A549 (cell line): ENCODE data around the gene CEP112. TPM values are rescaled to one million over a fixed set of nuclear protein-coding genes. Genes with fewer than 3 reads are reported as not detected.
"Not testable (repeated sequence)": the region's sequence is repeated elsewhere in the genome, so short reads cannot be mapped to it uniquely, and the experiment has no call there.

ENCODE experiments used
- ATAC-seq, 2 experiments: fragments of 200-7000 bp in 1 of 2; fragments of >200 bp in 1 of 2; cut with Nextera tagmentation in 1 of 2; cut with Tn5 transposase in 1 of 2; 3 replicates each; pipeline versions ENCODE4 v1.8.0 to v1.9.1; 2018 to 2020; ENCODE audit warnings: mild to moderate bottlenecking in 1 of 2, moderate library complexity in 1 of 2
- CTCF ChIA-PET: fragments of 300-600 bp; sonication (Branson Sonifier 250); formaldehyde crosslinking; extraction: SDS; loops from one replicate; lab custom pipeline; 2021; ENCODE audit warnings: antibody characterized with exemption, inconsistent platforms; lab: Yijun Ruan, JAX
- POLR2A ChIA-PET: fragments of 350-600 bp; formaldehyde crosslinking; extraction: SDS; loops from one replicate; lab custom pipeline; 2021; ENCODE audit warnings: antibody characterized with exemption, inconsistent platforms; lab: Yijun Ruan, JAX
- DNase-seq, 2 experiments: peaks; one replicate each; pipeline versions ENCODE4 v3.0.0 to v3.0.0-alpha.2; 2011 to 2016; ENCODE audit warnings: low read depth in 1 of 2, low spot score in 1 of 2
- FAIRE-seq: peaks from 2 replicates; lab custom pipeline; 2011; peaks lifted over from hg19 to GRCh38; lab: Jason Lieb, UNC
- H3K27ac ChIP-seq, 2 experiments: fragments of >200 bp; sonication (Bioruptor Twin); formaldehyde crosslinking; 3 replicates each; pipeline ENCODE4 v1.5.1; 2016 to 2017
- H3K4me1 ChIP-seq: fragments of >200 bp; sonication (Bioruptor Twin); formaldehyde crosslinking; 3 replicates; pipeline ENCODE4 v1.6.1; 2016
- H3K4me2 ChIP-seq: fragments of >200 bp; sonication (Bioruptor Twin); formaldehyde crosslinking; 3 replicates; pipeline ENCODE4 v1.6.1; 2016
- H3K4me3 ChIP-seq: fragments of >200 bp; sonication (Bioruptor Twin); formaldehyde crosslinking; 3 replicates; pipeline ENCODE4 v1.5.1; 2016
- H3K9me3 ChIP-seq: fragments of >200 bp; sonication (Bioruptor Twin); formaldehyde crosslinking; 3 replicates; pipeline ENCODE4 v1.6.1; 2016
- CBX2 ChIP-seq: fragments of 200-600 bp; sonication (generic); IDR thresholded peaks from 2 replicates; pipeline ENCODE4 v1.6.1; 2016; ENCODE audit warnings: low read depth, mild to moderate bottlenecking, borderline replicate concordance
- CEBPB ChIP-seq, 2 experiments: fragments of >200 bp in 1 of 2; sonication (Bioruptor Twin) in 1 of 2; formaldehyde crosslinking in 1 of 2; IDR thresholded peaks; 2 replicates each; pipeline ENCODE4 v1.6.1; 2012 to 2016
- CHD2 ChIP-seq: fragments of 150-350 bp; IDR thresholded peaks from 2 replicates; pipeline ENCODE4 v1.6.1; 2014; ENCODE audit warnings: low read length; ENCODE audit not compliant: partially characterized antibody
- CHD4 ChIP-seq: fragments of 200-600 bp; sonication (generic); IDR thresholded peaks from 2 replicates; pipeline ENCODE4 v1.6.1; 2016; ENCODE audit warnings: antibody characterized with exemption, mild to moderate bottlenecking, borderline replicate concordance
- E2F6 ChIP-seq: IDR thresholded peaks from 2 replicates; pipeline ENCODE4 v1.6.1; 2012; ENCODE audit warnings: low read depth, borderline replicate concordance
- EHF ChIP-seq: fragments of 250-450 bp; sonication (Bioruptor Pico); IDR thresholded peaks from 2 replicates; pipeline ENCODE4 v1.5.0; 2020; ENCODE audit warnings: mild to moderate bottlenecking
- ELK1 ChIP-seq: fragments of 150-350 bp; IDR thresholded peaks from 2 replicates; pipeline ENCODE4 v1.6.1; 2014; ENCODE audit warnings: low read depth, mild to moderate bottlenecking, low read length
- ESRRA ChIP-seq: fragments of 150-350 bp; IDR thresholded peaks from 2 replicates; pipeline ENCODE4 v1.6.1; 2014; ENCODE audit warnings: mild to moderate bottlenecking, low read length, borderline replicate concordance
- FOSL2 ChIP-seq, 2 experiments: fragments of 450-650 bp in 1 of 2; fragments of >200 bp in 1 of 2; sonication (Bioruptor Twin) in 1 of 2; formaldehyde crosslinking; IDR thresholded peaks; 2 replicates each; pipeline versions ENCODE4 v1.5.0 to v1.6.1; 2016 to 2020; ENCODE audit warnings: mild to moderate bottlenecking in 1 of 2, moderate library complexity in 1 of 2
- GATA3 ChIP-seq: IDR thresholded peaks from 2 replicates; pipeline ENCODE4 v1.6.1; 2012; ENCODE audit warnings: borderline replicate concordance
- HDAC2 ChIP-seq: fragments of 200-600 bp; sonication (generic); IDR thresholded peaks from 2 replicates; pipeline ENCODE4 v1.6.1; 2016
- HEYL ChIP-seq: fragments of 250-450 bp; sonication (Bioruptor Pico); IDR thresholded peaks from 2 replicates; pipeline ENCODE4 v1.8.0; 2021; ENCODE audit warnings: mild to moderate bottlenecking, moderate library complexity
- HMGXB4 ChIP-seq: fragments of 250-450 bp; sonication (Bioruptor Pico); IDR thresholded peaks from 2 replicates; pipeline ENCODE4 v1.5.0; 2021; ENCODE audit warnings: mild to moderate bottlenecking, moderate library complexity, borderline replicate concordance
- HOXA7 ChIP-seq: fragments of 250-450 bp; sonication (Bioruptor Pico); IDR thresholded peaks from 2 replicates; pipeline ENCODE4 v1.5.0; 2020; ENCODE audit warnings: mild to moderate bottlenecking, moderate library complexity
- HOXB13 ChIP-seq: fragments of 250-450 bp; sonication (Bioruptor Pico); IDR thresholded peaks from 2 replicates; pipeline ENCODE4 v1.5.0; 2020; ENCODE audit warnings: low read depth, mild to moderate bottlenecking, moderate library complexity
- JUN ChIP-seq, 2 experiments: fragments of >200 bp; sonication (Bioruptor Twin); formaldehyde crosslinking; IDR thresholded peaks; 2 replicates in 1 of 2; 3 replicates in 1 of 2; pipeline ENCODE4 v1.6.1; 2016 to 2017
- KDM1A ChIP-seq: fragments of 200-600 bp; sonication (generic); IDR thresholded peaks from 2 replicates; pipeline ENCODE4 v1.6.1; 2016; ENCODE audit warnings: low read depth, mild to moderate bottlenecking
- KDM5A ChIP-seq: fragments of 200-600 bp; sonication (generic); IDR thresholded peaks from 2 replicates; pipeline ENCODE4 v1.6.1; 2016; ENCODE audit warnings: antibody characterized with exemption, mild to moderate bottlenecking
- NFE2L2 ChIP-seq: fragments of 150-350 bp; conservative IDR thresholded peaks from 2 replicates; pipeline ENCODE4 v1.6.1; 2014; ENCODE audit warnings: low read length
- NPAS2 ChIP-seq: fragments of 250-450 bp; sonication (Bioruptor Pico); IDR thresholded peaks from 2 replicates; pipeline ENCODE4 v1.8.0; 2022; ENCODE audit warnings: mild to moderate bottlenecking, moderate library complexity, borderline replicate concordance
- NR3C1 ChIP-seq: fragments of >200 bp; sonication (Bioruptor Twin); formaldehyde crosslinking; IDR thresholded peaks from 3 replicates; pipeline ENCODE4 v1.6.1; 2017
- POLR2A ChIP-seq: IDR thresholded peaks from 2 replicates; pipeline ENCODE4 v1.6.1; 2012; ENCODE audit warnings: mild to moderate bottlenecking, low read length
- RAD21 ChIP-seq, 2 experiments: fragments of >200 bp in 1 of 2; sonication (Bioruptor Twin) in 1 of 2; formaldehyde crosslinking in 1 of 2; IDR thresholded peaks in 1 of 2; conservative IDR thresholded peaks in 1 of 2; 2 replicates in 1 of 2; 3 replicates in 1 of 2; pipeline ENCODE4 v1.6.1; 2012 to 2018; ENCODE audit warnings: inconsistent platforms in 1 of 2
- SMC3 ChIP-seq: fragments of >200 bp; sonication (Bioruptor Twin); formaldehyde crosslinking; IDR thresholded peaks from 3 replicates; pipeline ENCODE4 v1.6.1; 2018; ENCODE audit warnings: inconsistent platforms
- TP53 ChIP-seq: fragments of 250-450 bp; sonication (Bioruptor Pico); IDR thresholded peaks from 2 replicates; pipeline ENCODE4 v1.5.0; 2021; ENCODE audit warnings: mild to moderate bottlenecking, moderate library complexity
- ZFP36 ChIP-seq: fragments of 450-650 bp; IDR thresholded peaks from 2 replicates; pipeline ENCODE4 v1.6.1; 2014; ENCODE audit warnings: borderline replicate concordance; ENCODE audit not compliant: partially characterized antibody
- WGBS: methylation state at CpG from one replicate; pipeline ENCODE4 v1.1.6; 2017; ENCODE audit errors: missing lambda C conversion rate; 5-methylcytosine and 5-hydroxymethylcytosine counted together
- polyA plus RNA-seq, 4 experiments: library from polyadenylated mRNA; depleted of rRNA in 3 of 4; stranded (reverse); fragments of >200 nt; fragmentation: RNase III in 1 of 4; extraction: RNeasy Plus Mini Kit Qiagen cat#74134 plus additional on column Dnase treatment in 1 of 4; gene quantifications; 2 replicates in 3 of 4; 3 replicates in 1 of 4; pipeline ENCODE4 v1.2.3, GENCODE V29; 2011 to 2017

CEP112 gene
- polyA plus RNA-seq, 2 of the 4 experiments (the other 2 are of a cell fraction) = 9.6 to 15.2 TPM

GRCh38 chr17:66088173-66088572, 103.8 kb downstream of the CEP112 start:
- POLR2A ChIA-PET = no interaction called here
- CTCF ChIA-PET = no interaction called here
- no peak for FAIRE-seq
- WGBS = 85% methylated on average over 4 of the region's 4 CpGs
- no peak for TF ChIP-seq TP53 (CRISPR knock-in tag)
- no peak for TF ChIP-seq GATA3
- no peak for TF ChIP-seq HMGXB4 (CRISPR knock-in tag)
- TF ChIP-seq, all 56 proteins: peak for 0
- Histone ChIP-seq H3K4me1 (no peaks in the 10 kb centered on the region), H3K4me2 (no peak overlapping the region), H3K27ac (no peak overlapping the region), H3K9me3 (peaks cover 3% of the 10 kb centered on the region; the same call in 1 of the 3 replicates), H3K4me3 (no peak overlapping the region)
- no peak for DNase-seq
- no peak for ATAC-seq

GRCh38 chr17:66087073-66087472, 104.9 kb downstream of the CEP112 start:
- POLR2A ChIA-PET = no interaction called here
- no peak for FAIRE-seq

GRCh38 chr17:66085221-66085620, 106.7 kb downstream of the CEP112 start:
- ChIA-PET CTCF (interaction anchor here (0.6 kb wide), 1 partner anchor 324 kb away, joined by 3 read pairs; no protein-coding TSS in a partner anchor), POLR2A (no interaction called here)
- ATAC-seq (no peak), FAIRE-seq (no peak), DNase-seq (no peak)
- Histone ChIP-seq H3K4me2 (no peak overlapping the region), H3K9me3 (peaks cover 3% of the 10 kb centered on the region; the same call in 1 of the 3 replicates), H3K4me3 (no peak overlapping the region), H3K4me1 (no peaks in the 10 kb centered on the region), H3K27ac (no peak overlapping the region)
- TF ChIP-seq CBX2 = no peak
- TF ChIP-seq RAD21 (conservative IDR thresholded peaks at IDR 0.05 in 1 of 2, IDR thresholded peaks at IDR 0.05 in 1 of 2) = no peak
- TF ChIP-seq ZFP36 = no peak
- TF ChIP-seq ELK1 = no peak
- TF ChIP-seq SMC3 = no peak
- TF ChIP-seq HOXA7 = no peak
- no peak for TF ChIP-seq CEBPB (IDR thresholded peaks at IDR 0.05)
- no peak for TF ChIP-seq HMGXB4 (CRISPR knock-in tag)
- no peak for TF ChIP-seq JUN (IDR thresholded peaks at IDR 0.05)
- no peak for TF ChIP-seq KDM1A
- TF ChIP-seq GATA3 = no peak
- no peak for TF ChIP-seq EHF
- TF ChIP-seq E2F6 = no peak
- TF ChIP-seq ESRRA = no peak
- TF ChIP-seq HEYL = no peak
- no peak for TF ChIP-seq NR3C1
- no peak for TF ChIP-seq NPAS2 (CRISPR knock-in tag)
- TF ChIP-seq FOSL2 (IDR thresholded peaks at IDR 0.05) = no peak
- TF ChIP-seq FOSL2 (CRISPR knock-in tag; IDR thresholded peaks at IDR 0.05) = no peak
- TF ChIP-seq NFE2L2 = no peak
- no peak for TF ChIP-seq KDM5A
- 87% methylated on average over 2 of the region's 2 CpGs for WGBS

More at GRCh38 chr17:66087073-66087472, 104.9 kb downstream of the CEP112 start:
- Histone ChIP-seq H3K4me3 (no peak overlapping the region), H3K9me3 (peaks cover 3% of the 10 kb centered on the region; the same call in 1 of the 3 replicates), H3K4me2 (no peak overlapping the region), H3K27ac (no peak overlapping the region), H3K4me1 (no peaks in the 10 kb centered on the region)
- TF ChIP-seq HOXB13 (CRISPR knock-in tag) = no peak
- TF ChIP-seq CHD2 = no peak
- no peak for TF ChIP-seq HDAC2
- TF ChIP-seq POLR2A = no peak
- no peak for TF ChIP-seq CHD4
- TF ChIP-seq NFE2L2 = no peak
- TF ChIP-seq FOSL2 (IDR thresholded peaks at IDR 0.05) = no peak
- no peak for TF ChIP-seq FOSL2 (CRISPR knock-in tag; IDR thresholded peaks at IDR 0.05)
- no peak for TF ChIP-seq CEBPB (IDR thresholded peaks at IDR 0.05)
- ATAC-seq = no peak
- CTCF ChIA-PET = interaction anchor here (0.9 kb wide), 1 partner anchor 793 kb away, joined by 3 read pairs; no protein-coding TSS in a partner anchor
- no peak for DNase-seq

GRCh38 chr17:66080670-66081069, 111.3 kb downstream of the CEP112 start:
- DNase-seq, H3K4me3 ChIP-seq, ATAC-seq, H3K9me3 ChIP-seq, H3K27ac ChIP-seq, H3K4me2 ChIP-seq, FAIRE-seq, POLR2A ChIA-PET, H3K4me1 ChIP-seq: not testable (repeated sequence)
- CTCF ChIA-PET = interaction anchor here (0.8 kb wide), 1 partner anchor 11 kb away, joined by 3 read pairs; no protein-coding TSS in a partner anchor
- WGBS = 76% methylated on average over 3 of the region's 3 CpGs
